ENCODE measurements around the gene GOLGA8A.
"Not testable (repeated sequence)": the region's sequence is repeated elsewhere in the genome, so short reads cannot be mapped to it uniquely, and the experiment has no call there.

GRCh38 chr15:34403160-34403598, 34.4 kb downstream of the GOLGA8A start:
- not testable (repeated sequence) for TF ChIP-seq YY1 (IDR thresholded peaks at IDR 0.05; ENCODE audit: insufficient read depth, insufficient read length); ZNF274 (IDR thresholded peaks at IDR 0.05; ENCODE audit: low read depth, low read length); SUZ12 (IDR thresholded peaks at IDR 0.05; ENCODE audit: extremely low read depth, insufficient read depth, insufficient read length)
